Measurements from ENCODE around the gene TTC22.

TTC22 gene

GRCh38 chr1:54787604-54788003, 13.5 kb downstream of the TTC22 start:
- no peak overlapping the region for H3K9ac ChIP-seq (ENCODE audit: low read depth, low read length, poor library complexity, severe bottlenecking)
- H3K27me3 ChIP-seq (ENCODE audit: insufficient read depth, low read length, poor library complexity, severe bottlenecking), result no peaks in the 10 kb centered on the region
- H3K4me2 ChIP-seq (ENCODE audit: low read depth, low read length, poor library complexity, severe bottlenecking), result no peak overlapping the region
- H2AFZ ChIP-seq (ENCODE audit: low read length), result no peak overlapping the region
- no peaks in the 10 kb centered on the region for H3K4me1 ChIP-seq (ENCODE audit: insufficient read depth, low read length, poor library complexity, severe bottlenecking)
- H3K9me3 ChIP-seq (ENCODE audit: insufficient read depth, low read depth, low read length), result no peaks in the 10 kb centered on the region
- H3K79me2 ChIP-seq (ENCODE audit: insufficient read depth, low read length), result no peaks in the 10 kb centered on the region
- no peaks in the 10 kb centered on the region for H4K20me1 ChIP-seq (ENCODE audit: insufficient read depth, low read length, poor library complexity, severe bottlenecking)
- H3K4me3 ChIP-seq (ENCODE audit: low read length, poor library complexity, severe bottlenecking), result no peak overlapping the region
- no peaks in the 10 kb centered on the region for H3F3A ChIP-seq (ENCODE audit: low read depth)
- H3K36me3 ChIP-seq (ENCODE audit: insufficient read depth, low read length), result no peaks in the 10 kb centered on the region
- no peaks in the 10 kb centered on the region for H3K9me2 ChIP-seq (replicated peaks; ENCODE audit: low read depth, low read length)
- TF ChIP-seq, protein P1, sequence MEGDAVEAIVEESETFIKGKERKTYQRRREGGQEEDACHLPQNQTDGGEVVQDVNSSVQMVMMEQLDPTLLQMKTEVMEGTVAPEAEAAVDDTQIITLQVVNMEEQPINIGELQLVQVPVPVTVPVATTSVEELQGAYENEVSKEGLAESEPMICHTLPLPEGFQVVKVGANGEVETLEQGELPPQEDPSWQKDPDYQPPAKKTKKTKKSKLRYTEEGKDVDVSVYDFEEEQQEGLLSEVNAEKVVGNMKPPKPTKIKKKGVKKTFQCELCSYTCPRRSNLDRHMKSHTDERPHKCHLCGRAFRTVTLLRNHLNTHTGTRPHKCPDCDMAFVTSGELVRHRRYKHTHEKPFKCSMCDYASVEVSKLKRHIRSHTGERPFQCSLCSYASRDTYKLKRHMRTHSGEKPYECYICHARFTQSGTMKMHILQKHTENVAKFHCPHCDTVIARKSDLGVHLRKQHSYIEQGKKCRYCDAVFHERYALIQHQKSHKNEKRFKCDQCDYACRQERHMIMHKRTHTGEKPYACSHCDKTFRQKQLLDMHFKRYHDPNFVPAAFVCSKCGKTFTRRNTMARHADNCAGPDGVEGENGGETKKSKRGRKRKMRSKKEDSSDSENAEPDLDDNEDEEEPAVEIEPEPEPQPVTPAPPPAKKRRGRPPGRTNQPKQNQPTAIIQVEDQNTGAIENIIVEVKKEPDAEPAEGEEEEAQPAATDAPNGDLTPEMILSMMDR (conservative IDR thresholded peaks at IDR 0.05; ENCODE audit: low read length), result no peak
- no peak for TF ChIP-seq EZH2phosphoT487 (IDR thresholded peaks at IDR 0.05; ENCODE audit: borderline replicate concordance)

DNA sequence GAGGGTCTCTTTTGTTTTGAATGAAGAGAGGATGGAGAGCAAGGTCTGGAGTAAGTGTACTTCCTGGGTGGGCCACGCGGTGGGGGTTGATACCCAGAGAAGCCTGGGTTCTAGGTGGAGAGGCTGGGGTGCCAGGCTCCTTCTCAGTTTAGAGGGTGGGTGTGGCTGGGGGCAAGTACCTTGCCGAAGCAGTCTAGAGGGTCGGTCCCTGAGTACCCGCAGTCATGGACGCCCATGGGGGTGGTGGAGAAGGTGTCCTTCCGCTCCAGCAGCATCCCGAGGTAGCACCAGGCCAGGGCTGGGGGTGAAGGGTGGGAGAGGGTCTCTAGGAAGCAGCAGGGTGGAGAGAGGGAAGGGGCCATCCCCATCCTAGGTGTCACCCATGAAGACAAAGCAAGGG, 14.3 kb downstream of the TTC22 start:
- no peaks in the 10 kb centered on the region for H3K9me2 ChIP-seq (replicated peaks; ENCODE audit: low read depth, low read length)
- no peak overlapping the region for H3K4me2 ChIP-seq (ENCODE audit: low read depth, low read length, poor library complexity, severe bottlenecking)
- H3K27me3 ChIP-seq (ENCODE audit: insufficient read depth, low read length, poor library complexity, severe bottlenecking), result no peaks in the 10 kb centered on the region
- TF ChIP-seq, protein P1 (conservative IDR thresholded peaks at IDR 0.05; ENCODE audit: low read length), result no peak
- TF ChIP-seq EZH2phosphoT487 (IDR thresholded peaks at IDR 0.05; ENCODE audit: borderline replicate concordance), result no peak
- H3K9me3 ChIP-seq (ENCODE audit: insufficient read depth, low read depth, low read length), result no peaks in the 10 kb centered on the region
- no peaks in the 10 kb centered on the region for H3K4me1 ChIP-seq (ENCODE audit: insufficient read depth, low read length, poor library complexity, severe bottlenecking)
- H2AFZ ChIP-seq (ENCODE audit: low read length), result no peak overlapping the region
- H3K79me2 ChIP-seq (ENCODE audit: insufficient read depth, low read length), result no peaks in the 10 kb centered on the region
- no peaks in the 10 kb centered on the region for H3K36me3 ChIP-seq (ENCODE audit: insufficient read depth, low read length)
- no peak overlapping the region for H3K4me3 ChIP-seq (ENCODE audit: low read length, poor library complexity, severe bottlenecking)
- H3K9ac ChIP-seq (ENCODE audit: low read depth, low read length, poor library complexity, severe bottlenecking), result no peak overlapping the region
- no peaks in the 10 kb centered on the region for H4K20me1 ChIP-seq (ENCODE audit: insufficient read depth, low read length, poor library complexity, severe bottlenecking)
- H3F3A ChIP-seq (ENCODE audit: low read depth), result no peaks in the 10 kb centered on the region

- Histone ChIP-seq H3K4me1 (ENCODE audit: insufficient read depth, low read length, poor library complexity, severe bottlenecking) (no peaks in the 10 kb centered on the region), H2AFZ (ENCODE audit: low read length) (no peak overlapping the region), H4K20me1 (ENCODE audit: insufficient read depth, low read length, poor library complexity, severe bottlenecking) (no peaks in the 10 kb centered on the region), H3K9ac (ENCODE audit: low read depth, low read length, poor library complexity, severe bottlenecking) (no peak overlapping the region), H3K36me3 (ENCODE audit: insufficient read depth, low read length) (no peaks in the 10 kb centered on the region), H3K9me2 (replicated peaks; ENCODE audit: low read depth, low read length) (no peaks in the 10 kb centered on the region), H3K4me2 (ENCODE audit: low read depth, low read length, poor library complexity, severe bottlenecking) (no peak overlapping the region), H3K4me3 (ENCODE audit: low read length, poor library complexity, severe bottlenecking) (no peak overlapping the region), H3K79me2 (ENCODE audit: insufficient read depth, low read length) (no peaks in the 10 kb centered on the region), H3K9me3 (ENCODE audit: insufficient read depth, low read depth, low read length) (no peaks in the 10 kb centered on the region), H3F3A (ENCODE audit: low read depth) (no peaks in the 10 kb centered on the region), H3K27me3 (ENCODE audit: insufficient read depth, low read length, poor library complexity, severe bottlenecking) (no peaks in the 10 kb centered on the region)
- TF ChIP-seq, protein P1 (conservative IDR thresholded peaks at IDR 0.05; ENCODE audit: low read length), result no peak
- TF ChIP-seq EZH2phosphoT487 (IDR thresholded peaks at IDR 0.05; ENCODE audit: borderline replicate concordance), result no peak
Measured at GRCh38 chr1:54784066-54784465, 17.1 kb downstream of the TTC22 start.
